NCI-H345 treated with DMSO at 0.1 percent for 48 hours (cell line): ENCODE results near the gene PNPT1.
"Not testable (repeated sequence)": the region's sequence is repeated elsewhere in the genome, so short reads cannot be mapped to it uniquely, and the experiment has no call there.

Source experiments
- DNase-seq: peaks from one replicate; lab custom pipeline; 2025; ENCODE audit not compliant: unreplicated experiment; lab: John Stamatoyannopoulos, UW

PNPT1 gene

DNA sequence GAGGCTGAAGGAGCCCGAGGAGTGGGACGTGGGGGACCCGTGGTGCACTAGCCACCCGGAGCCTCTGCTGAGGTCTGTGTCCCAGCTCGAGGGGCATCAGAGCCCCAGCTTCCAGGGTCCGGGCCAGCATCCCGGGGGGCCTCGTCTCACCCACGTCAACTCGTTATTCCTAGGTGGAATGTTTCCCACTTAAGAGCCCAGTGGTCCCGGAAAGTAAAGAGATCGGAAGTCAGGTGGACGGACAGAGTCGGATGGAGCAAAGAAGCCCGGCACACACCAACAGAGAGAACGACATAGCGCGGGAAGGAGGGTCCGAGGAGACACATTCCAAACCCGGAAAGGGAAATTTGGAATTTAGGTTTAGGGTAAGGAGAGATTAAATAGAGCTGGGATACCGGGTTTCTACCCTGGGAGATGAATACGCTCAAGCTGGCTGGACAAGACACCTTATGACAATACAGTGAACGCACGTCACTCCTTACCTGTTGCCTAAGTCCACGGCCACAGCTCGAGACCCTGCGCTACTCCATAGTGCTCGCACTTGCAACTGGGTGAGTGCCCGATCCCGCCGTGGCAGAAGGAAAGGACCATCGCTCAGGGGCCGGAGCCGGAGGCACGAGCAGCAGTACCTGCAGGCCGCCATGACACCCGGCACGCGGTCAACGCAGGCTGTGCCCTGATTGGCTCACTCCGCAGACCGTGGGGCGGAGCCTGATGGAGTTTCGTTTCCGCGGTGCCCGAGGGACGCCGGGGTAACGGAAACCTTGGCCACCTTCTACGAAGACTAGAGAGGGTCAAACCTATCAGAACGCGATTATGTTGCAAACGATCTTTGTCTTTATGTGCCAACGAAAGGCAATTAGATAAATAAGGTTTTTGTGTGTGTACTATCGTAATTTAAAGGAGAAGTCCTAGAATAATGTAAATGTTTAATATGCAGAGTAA lies at the start of gene PNPT1:
Gene PNPT1, minus strand, starts transcription at position 664 of the 945 bp plus-strand sequence. Its CDS starts 21 bp downstream, at position 643.
- DNase-seq: peak; percentile 94

GRCh38 chr2:55742996-55743395 lies 49.4 kb upstream of the PNPT1 start:
- DNase-seq: no peak

GRCh38 chr2:55736019-55736536 lies 42.4 kb upstream of the PNPT1 start:
- DNase-seq: not testable (repeated sequence)

DNA sequence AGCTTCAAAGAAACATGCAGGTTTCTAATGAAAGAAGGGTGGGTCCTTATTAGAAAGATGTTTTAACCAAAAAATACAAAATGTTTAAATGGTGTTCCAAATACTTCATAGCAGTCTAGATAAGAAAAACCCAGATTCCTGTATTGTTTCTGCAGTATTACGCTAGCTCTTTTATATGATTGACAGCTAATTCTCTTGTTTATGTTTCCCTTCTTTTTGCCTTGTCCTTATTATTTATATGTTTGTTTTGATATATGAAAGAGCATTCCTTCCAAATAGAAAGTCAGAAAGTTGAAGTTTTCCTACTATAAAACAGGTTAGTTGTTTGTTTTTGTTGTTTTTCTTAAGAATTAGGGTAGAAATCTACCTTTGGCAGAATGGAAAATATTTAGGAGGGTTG lies 41.1 kb upstream of the PNPT1 start:
- DNase-seq: no peak

- DNase-seq: no peak
Observed at GRCh38 chr2:55733335-55733734, 39.7 kb upstream of the PNPT1 start.

GRCh38 chr2:55732854-55733253 lies 39.2 kb upstream of the PNPT1 start:
- no peak for DNase-seq

- no peak for DNase-seq
Observed at GRCh38 chr2:55729136-55729685, 35.6 kb upstream of the PNPT1 start.

- DNase-seq: no peak
Observed at GRCh38 chr2:55721596-55722215, 28.1 kb upstream of the PNPT1 start.

DNA sequence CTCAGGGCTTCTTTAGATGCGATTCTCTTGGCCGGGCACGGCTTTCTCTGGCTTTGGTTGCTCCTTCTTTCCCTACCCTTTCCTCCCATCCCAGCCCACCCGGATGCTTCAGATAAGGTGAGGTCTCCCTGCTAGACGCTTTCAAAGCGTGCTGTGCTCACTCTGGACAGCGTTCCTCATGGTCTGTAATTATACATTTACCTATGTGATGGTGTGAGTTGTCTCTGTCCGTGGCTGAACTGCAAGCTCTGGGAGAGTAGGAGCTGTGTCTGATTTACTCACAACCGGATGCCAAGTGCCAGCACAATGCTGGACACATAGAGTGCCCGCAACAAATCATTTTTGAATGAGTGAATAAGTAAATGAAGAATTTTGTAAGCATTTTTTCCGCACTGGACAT lies 26.8 kb upstream of the PNPT1 start:
- no peak for DNase-seq

DNA sequence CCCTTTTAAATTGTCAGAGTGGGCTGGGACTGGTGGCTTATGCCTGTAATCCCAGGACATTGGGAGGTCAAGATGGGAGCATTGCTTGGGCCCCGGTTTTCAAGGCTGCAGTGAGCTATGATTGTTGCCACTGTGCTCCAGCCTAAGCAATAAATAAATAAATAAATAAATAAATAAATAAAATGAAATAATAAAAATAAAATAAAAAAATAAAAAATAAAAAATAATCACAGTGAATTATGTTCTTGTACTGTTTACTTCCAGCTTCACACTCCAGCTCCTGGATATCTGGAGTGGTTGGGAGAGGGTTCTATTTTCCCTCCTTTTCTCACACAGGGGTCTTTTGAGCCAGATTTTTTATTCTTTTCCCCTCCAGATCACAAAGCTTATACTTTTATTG lies 26.2 kb upstream of the PNPT1 start:
- DNase-seq: no peak

DNA sequence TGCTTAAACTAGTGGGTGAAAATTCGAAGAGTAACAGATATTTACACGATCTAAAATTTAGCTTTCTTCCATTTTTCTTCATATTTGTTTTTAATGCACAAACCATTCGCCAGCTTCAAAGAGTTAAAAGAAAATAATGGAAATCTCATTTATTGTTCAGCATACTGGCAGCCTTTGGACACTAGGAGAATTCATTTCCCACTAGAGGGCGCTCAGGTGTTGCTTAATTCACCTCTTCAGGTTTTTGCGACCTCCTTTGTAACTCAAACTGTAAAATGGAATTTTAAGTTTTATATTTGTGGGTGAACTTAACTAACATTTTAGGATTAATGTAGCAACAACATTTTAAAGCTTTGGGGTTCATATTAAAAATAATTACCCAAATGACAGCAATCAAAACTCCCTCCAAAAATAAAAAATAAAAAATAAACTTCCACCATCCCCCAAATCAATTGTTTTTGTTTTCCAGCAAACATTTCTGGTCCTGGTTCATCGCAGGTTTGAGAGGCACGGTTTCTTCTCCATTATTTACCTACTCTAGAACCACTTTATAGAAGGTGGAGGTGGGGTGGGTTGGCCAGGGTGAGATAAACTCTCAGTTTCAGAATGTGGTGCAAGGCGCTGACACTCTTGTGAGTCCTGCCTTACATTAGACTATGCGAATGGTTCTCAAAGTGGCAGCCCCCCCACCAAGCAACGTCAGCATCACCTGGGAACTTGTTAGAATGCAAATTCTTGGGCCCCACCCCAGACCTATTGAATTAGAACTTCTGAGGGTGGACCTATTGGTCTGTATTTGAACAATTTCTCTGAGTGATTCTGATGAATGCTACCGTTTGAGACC lies 24.7 kb upstream of the PNPT1 start:
- peak; percentile 51 for DNase-seq

GRCh38 chr2:55715626-55716025 lies 22.0 kb upstream of the PNPT1 start:
- DNase-seq: no peak

DNA sequence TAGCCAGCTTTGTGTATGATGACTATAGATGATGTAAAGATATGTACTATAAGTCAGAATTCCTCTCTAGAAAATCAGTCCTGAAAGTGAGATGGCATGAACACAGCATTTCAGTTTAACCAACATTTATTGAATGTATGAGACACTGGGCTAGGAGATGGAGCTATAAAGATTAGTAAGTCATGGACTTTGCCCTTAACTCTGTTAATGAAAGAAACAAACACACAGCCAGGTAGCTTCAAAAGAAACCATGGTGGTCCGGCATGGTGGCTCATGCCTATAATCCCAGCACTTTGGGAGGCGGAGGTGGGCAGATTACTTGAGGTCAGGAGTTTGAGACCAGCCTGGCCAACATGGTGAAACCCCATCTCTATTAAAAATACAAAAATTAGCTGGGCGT lies 21.5 kb upstream of the PNPT1 start:
- not testable (repeated sequence) for DNase-seq

DNA sequence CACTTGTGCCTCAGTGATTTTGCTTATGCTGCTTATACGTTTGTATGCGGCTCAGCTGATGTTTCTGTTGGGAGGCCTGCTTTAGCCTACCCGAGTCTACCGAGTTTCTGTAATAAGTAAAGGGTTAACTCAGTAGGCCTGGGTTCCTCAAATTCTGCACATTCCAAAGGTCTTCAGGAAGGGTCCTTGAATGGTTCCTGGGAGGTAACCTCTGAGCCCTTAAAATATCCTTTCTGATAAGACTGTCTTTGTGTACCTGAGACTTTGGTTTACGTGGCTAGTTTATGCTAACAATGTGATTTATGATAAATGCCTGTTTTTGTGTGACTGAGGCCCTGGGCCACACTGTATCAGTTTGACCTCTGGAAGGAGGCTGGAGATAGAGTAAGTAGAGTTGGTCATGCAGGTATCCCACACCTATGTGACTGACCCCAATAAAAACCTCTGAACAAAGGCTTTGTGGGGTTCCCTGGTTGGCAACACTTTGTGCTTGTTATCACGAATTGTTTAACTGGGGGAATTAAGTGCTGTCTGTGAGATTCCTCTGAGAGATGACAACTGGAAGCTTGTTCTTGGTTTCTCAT lies 18.9 kb upstream of the PNPT1 start:
- DNase-seq: no peak

DNA sequence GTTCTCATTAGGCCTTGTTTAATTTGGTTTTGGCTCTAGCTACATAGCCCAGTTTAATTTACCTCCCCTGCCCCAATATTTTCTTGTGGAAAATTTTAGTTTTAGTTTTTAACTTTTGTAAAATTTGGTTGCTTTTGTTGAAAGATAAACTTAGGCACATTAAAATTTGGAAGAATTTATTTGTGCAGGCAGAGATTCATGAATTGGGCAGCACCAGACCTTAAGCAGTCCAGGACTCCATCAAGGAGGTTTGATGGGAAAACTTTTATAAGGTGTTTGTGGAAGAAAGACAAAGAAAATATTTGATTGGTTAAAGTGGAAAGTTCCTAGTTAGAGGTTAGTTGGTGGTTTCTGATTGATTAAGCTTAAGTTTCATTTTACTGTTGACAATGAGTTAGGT lies 16.4 kb upstream of the PNPT1 start:
- no peak for DNase-seq

- DNase-seq: no peak
Observed at GRCh38 chr2:55707751-55708150, 14.1 kb upstream of the PNPT1 start.

- not testable (repeated sequence) for DNase-seq
Observed at GRCh38 chr2:55706258-55706657, 12.6 kb upstream of the PNPT1 start.

GRCh38 chr2:55705027-55705653 lies 11.5 kb upstream of the PNPT1 start:
- DNase-seq: no peak

DNA sequence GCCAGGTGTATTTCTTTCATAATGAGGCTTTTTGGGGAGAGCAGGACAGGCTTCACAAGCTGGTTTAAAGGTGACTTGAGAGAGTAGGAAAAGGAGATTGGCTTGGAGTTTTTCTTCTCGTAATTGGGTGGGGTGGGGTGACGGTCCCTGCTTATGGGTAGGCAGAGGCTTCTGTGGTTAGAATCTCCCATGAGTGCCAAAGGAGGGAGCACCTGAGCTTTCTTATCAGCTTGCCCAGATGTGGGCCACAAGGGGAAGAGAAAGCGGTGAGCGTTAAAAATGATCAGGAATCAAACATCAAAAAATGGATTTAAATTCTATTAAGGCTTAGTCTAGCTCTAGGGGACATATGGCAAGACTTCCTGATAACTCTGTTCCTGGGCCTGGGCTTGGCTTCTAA lies 9.7 kb upstream of the PNPT1 start:
- DNase-seq: no peak

GRCh38 chr2:55692740-55693139 lies 904 bp downstream of the PNPT1 start:
- DNase-seq: not testable (repeated sequence)
